GM23338 (cell line): ENCODE measurements around the gene SCAF8. TPM values are rescaled to one million over a fixed set of nuclear protein-coding genes. Genes with fewer than 3 reads are reported as not detected.

ENCODE experiments used
- ATAC-seq: fragments of 200-7000 bp; cut with Tn5 transposase; 3 replicates; pipeline ENCODE4 v1.9.1; 2020
- DNase-seq: peaks from one replicate; pipeline ENCODE4 v3.0.0-alpha.2; 2015; ENCODE audit warnings: low spot score
- H2AFZ ChIP-seq: fragments of 200-600 bp; sonication (generic); 2 replicates; pipeline ENCODE4 v1.8.0; 2016; ENCODE audit warnings: antibody characterized with exemption, mild to moderate bottlenecking, moderate library complexity
- H3F3A ChIP-seq: fragments of 200-600 bp; sonication (generic); replicated peaks from 2 replicates; pipeline ENCODE4 v1.8.0; 2017; ENCODE audit warnings: antibody characterized with exemption, mixed run types, low read depth
- H3K27ac ChIP-seq: fragments of 200-600 bp; sonication (generic); 2 replicates; pipeline ENCODE4 v1.6.1; 2016; ENCODE audit warnings: low read depth
- H3K27me3 ChIP-seq: fragments of 200-600 bp; sonication (generic); 2 replicates; pipeline ENCODE4 v1.8.0; 2016; ENCODE audit warnings: mild to moderate bottlenecking, mixed run types, moderate library complexity; ENCODE audit not compliant: insufficient read depth
- H3K36me3 ChIP-seq: fragments of 200-600 bp; sonication (generic); 2 replicates; pipeline ENCODE4 v1.8.0; 2016; ENCODE audit warnings: mild to moderate bottlenecking; ENCODE audit not compliant: insufficient read depth
- H3K4me1 ChIP-seq: fragments of 200-600 bp; sonication (generic); 2 replicates; pipeline ENCODE4 v1.8.0; 2016; ENCODE audit warnings: mild to moderate bottlenecking, moderate library complexity; ENCODE audit not compliant: insufficient read depth
- H3K4me2 ChIP-seq: fragments of 200-600 bp; sonication (generic); 2 replicates; pipeline ENCODE4 v1.7.1; 2017; ENCODE audit warnings: mixed run types
- H3K4me3 ChIP-seq: fragments of 200-600 bp; sonication (generic); 2 replicates; pipeline ENCODE4 v1.6.1; 2016; ENCODE audit warnings: mixed run types
- H3K79me2 ChIP-seq: fragments of 200-600 bp; sonication (generic); replicated peaks from 2 replicates; pipeline ENCODE4 v1.8.0; 2017; ENCODE audit warnings: mild to moderate bottlenecking; ENCODE audit not compliant: insufficient read depth
- H3K9me2 ChIP-seq: fragments of 200-600 bp; sonication (generic); 2 replicates; pipeline ENCODE4 v1.8.0; 2017; ENCODE audit not compliant: insufficient read depth
- H4K20me1 ChIP-seq: fragments of 200-600 bp; sonication (generic); replicated peaks from 2 replicates; pipeline ENCODE4 v1.8.0; 2017; ENCODE audit warnings: mild to moderate bottlenecking; ENCODE audit not compliant: insufficient read depth
- H3K27ac Mint-ChIP-seq: 2 replicates; pipeline ENCODE4 v1.8.0; 2020; ENCODE audit warnings: inconsistent platforms, mild to moderate bottlenecking, moderate library complexity, mixed read lengths
- H3K27me3 Mint-ChIP-seq: 3 replicates; pipeline ENCODE4 v1.8.0; 2022; ENCODE audit warnings: low read depth, mild to moderate bottlenecking, moderate library complexity, mixed read lengths, inconsistent platforms; ENCODE audit not compliant: insufficient read depth, poor library complexity
- H3K36me3 Mint-ChIP-seq: 3 replicates; pipeline ENCODE4 v1.8.0; 2021; ENCODE audit warnings: low read depth, mild to moderate bottlenecking, inconsistent platforms, moderate library complexity, mixed read lengths
- H3K4me1 Mint-ChIP-seq: 3 replicates; pipeline ENCODE4 v1.8.0; 2020; ENCODE audit warnings: mild to moderate bottlenecking, inconsistent platforms, mixed read lengths
- H3K4me3 Mint-ChIP-seq: 3 replicates; pipeline ENCODE4 v1.8.0; 2021; ENCODE audit warnings: moderate library complexity, mild to moderate bottlenecking, inconsistent platforms, mixed read lengths
- H3K9me3 Mint-ChIP-seq: 3 replicates; pipeline ENCODE4 v1.8.0; 2020; ENCODE audit warnings: moderate library complexity, mild to moderate bottlenecking, inconsistent platforms, mixed read lengths
- CREB1 ChIP-seq: fragments of 250-450 bp; sonication (Bioruptor Pico); IDR thresholded peaks from 2 replicates; pipeline ENCODE4 v1.5.0; 2020; ENCODE audit warnings: low read depth, mild to moderate bottlenecking, moderate library complexity
- CTCF ChIP-seq, 2 experiments: fragments of 200-600 bp in 1 of 2; sonication (generic) in 1 of 2; conservative IDR thresholded peaks; 2 replicates each; pipeline versions ENCODE4 v1.5.1 to v1.6.1; 2016 to 2017; ENCODE audit warnings: antibody characterized with exemption in 2 of 2, low read depth in 2 of 2, mild to moderate bottlenecking in 2 of 2, moderate library complexity in 1 of 2
- EZH2 ChIP-seq: fragments of 200-600 bp; sonication (generic); IDR thresholded peaks from one replicate; pipeline ENCODE4 v1.8.0; 2017; ENCODE audit warnings: antibody characterized with exemption, mild to moderate bottlenecking, low read depth; ENCODE audit not compliant: unreplicated experiment
- EZH2phosphoT487 ChIP-seq: fragments of 200-600 bp; sonication (generic); IDR thresholded peaks from one replicate; pipeline ENCODE4 v1.8.1; 2018; ENCODE audit warnings: antibody characterized with exemption; ENCODE audit not compliant: unreplicated experiment
- JUNB ChIP-seq: IDR thresholded peaks from one replicate; pipeline ENCODE4 v1.6.1; 2016; ENCODE audit warnings: antibody characterized with exemption; ENCODE audit not compliant: unreplicated experiment
- NANOG ChIP-seq: IDR thresholded peaks from 2 replicates; pipeline ENCODE4 v1.6.1; 2016; ENCODE audit warnings: antibody characterized with exemption, borderline replicate concordance
- POLR2AphosphoS5 ChIP-seq: IDR thresholded peaks from 2 replicates; pipeline ENCODE4 v1.6.1; 2016; ENCODE audit warnings: antibody characterized with exemption, low read depth
- REST ChIP-seq: IDR thresholded peaks from one replicate; pipeline ENCODE4 v1.6.1; 2018; ENCODE audit warnings: antibody characterized with exemption; ENCODE audit not compliant: unreplicated experiment
- STAT1 ChIP-seq: IDR thresholded peaks from one replicate; pipeline ENCODE4 v1.6.1; 2016; ENCODE audit warnings: antibody characterized with exemption; ENCODE audit not compliant: unreplicated experiment
- ZNF331 ChIP-seq: fragments of 250-450 bp; sonication (Bioruptor Pico); IDR thresholded peaks from 2 replicates; pipeline ENCODE4 v1.5.0; 2020; ENCODE audit warnings: low read depth, mild to moderate bottlenecking, moderate library complexity
- polyA plus RNA-seq: library from polyadenylated mRNA; unstranded; fragments of >200 nt; fragmentation: Nextera tagmentation; extraction: Ambion mirVana; gene quantifications from 2 replicates; pipeline ENCODE4 v1.2.1, GENCODE V29; 2016
- total RNA-seq: library from RNA; depleted of rRNA; stranded (reverse); fragments of >200 nt; shearing (Covaris generic); gene quantifications from 2 replicates; pipeline ENCODE4 v1.2.3, GENCODE V29; 2014
- TF ChIP-seq, protein P1 (sequence below): IDR thresholded peaks from 2 replicates; pipeline ENCODE4 v1.6.1; 2016; ENCODE audit warnings: antibody characterized with exemption
- TF ChIP-seq, protein P2 (sequence below): fragments of 250-450 bp; sonication (Bioruptor Pico); IDR thresholded peaks from 2 replicates; pipeline ENCODE4 v1.5.0; 2020; ENCODE audit warnings: mild to moderate bottlenecking, moderate library complexity

SCAF8 gene
- total and polyA plus RNA-seq, 2 experiments from 2014 or later = 13.8 to 37.9 TPM

DNA sequence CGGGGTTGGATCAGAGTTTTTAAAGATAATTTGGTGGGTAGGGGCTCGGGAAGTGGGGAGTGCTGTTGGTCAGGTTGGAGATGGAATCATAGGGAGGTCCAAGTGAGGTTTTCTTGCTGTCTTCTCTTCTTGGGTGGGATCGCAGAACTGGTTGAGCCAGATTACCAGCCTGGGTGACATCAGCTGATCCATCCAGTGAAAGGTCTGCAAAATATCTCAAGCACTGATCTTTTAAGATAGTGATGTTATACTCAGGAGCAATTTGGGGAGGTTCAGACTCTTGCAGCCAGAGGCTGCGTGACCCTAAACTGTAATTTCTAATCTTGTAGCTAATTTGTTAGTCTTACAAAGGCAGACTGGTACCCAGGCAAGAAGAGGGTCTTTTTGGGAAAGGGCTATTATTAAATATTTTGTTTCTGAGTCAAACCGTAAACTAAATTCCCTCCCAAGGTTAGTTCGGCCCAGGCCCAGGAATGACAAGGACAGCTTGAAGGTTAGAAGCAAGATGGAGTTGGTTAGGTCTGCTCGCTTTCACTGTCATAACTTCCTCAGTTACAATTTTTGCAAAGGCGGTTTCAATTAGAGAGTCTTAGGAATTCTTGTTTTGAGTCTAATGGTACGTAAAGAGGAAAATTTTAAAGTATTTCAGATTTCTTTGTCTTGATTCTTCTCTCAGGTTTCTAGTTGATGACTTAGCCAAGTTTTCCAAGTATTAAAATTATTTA lies 53.1 kb downstream of the SCAF8 start:
- no peak overlapping the region for H3K4me2 ChIP-seq
- peaks cover 25% of the 10 kb centered on the region; the same call in 2 of the 3 replicates for H3K36me3 Mint-ChIP-seq
- no peaks in the 10 kb centered on the region for H3F3A ChIP-seq
- TF ChIP-seq EZH2 = no peak
- TF ChIP-seq EZH2phosphoT487 = no peak
- TF ChIP-seq REST = no peak
- TF ChIP-seq POLR2AphosphoS5 = no peak
- TF ChIP-seq, protein P1, sequence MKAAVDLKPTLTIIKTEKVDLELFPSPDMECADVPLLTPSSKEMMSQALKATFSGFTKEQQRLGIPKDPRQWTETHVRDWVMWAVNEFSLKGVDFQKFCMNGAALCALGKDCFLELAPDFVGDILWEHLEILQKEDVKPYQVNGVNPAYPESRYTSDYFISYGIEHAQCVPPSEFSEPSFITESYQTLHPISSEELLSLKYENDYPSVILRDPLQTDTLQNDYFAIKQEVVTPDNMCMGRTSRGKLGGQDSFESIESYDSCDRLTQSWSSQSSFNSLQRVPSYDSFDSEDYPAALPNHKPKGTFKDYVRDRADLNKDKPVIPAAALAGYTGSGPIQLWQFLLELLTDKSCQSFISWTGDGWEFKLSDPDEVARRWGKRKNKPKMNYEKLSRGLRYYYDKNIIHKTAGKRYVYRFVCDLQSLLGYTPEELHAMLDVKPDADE = no peak
- no peak for TF ChIP-seq STAT1
- TF ChIP-seq ZNF331 (CRISPR knock-in tag) = no peak
- no peak for TF ChIP-seq CREB1 (CRISPR knock-in tag)
- no peak for TF ChIP-seq NANOG
- no peak for TF ChIP-seq JUNB
- TF ChIP-seq CTCF (conservative IDR thresholded peaks at IDR 0.05; ENCODE audit: low read depth in 2 of 2) = no peak
- TF ChIP-seq, protein P2, sequence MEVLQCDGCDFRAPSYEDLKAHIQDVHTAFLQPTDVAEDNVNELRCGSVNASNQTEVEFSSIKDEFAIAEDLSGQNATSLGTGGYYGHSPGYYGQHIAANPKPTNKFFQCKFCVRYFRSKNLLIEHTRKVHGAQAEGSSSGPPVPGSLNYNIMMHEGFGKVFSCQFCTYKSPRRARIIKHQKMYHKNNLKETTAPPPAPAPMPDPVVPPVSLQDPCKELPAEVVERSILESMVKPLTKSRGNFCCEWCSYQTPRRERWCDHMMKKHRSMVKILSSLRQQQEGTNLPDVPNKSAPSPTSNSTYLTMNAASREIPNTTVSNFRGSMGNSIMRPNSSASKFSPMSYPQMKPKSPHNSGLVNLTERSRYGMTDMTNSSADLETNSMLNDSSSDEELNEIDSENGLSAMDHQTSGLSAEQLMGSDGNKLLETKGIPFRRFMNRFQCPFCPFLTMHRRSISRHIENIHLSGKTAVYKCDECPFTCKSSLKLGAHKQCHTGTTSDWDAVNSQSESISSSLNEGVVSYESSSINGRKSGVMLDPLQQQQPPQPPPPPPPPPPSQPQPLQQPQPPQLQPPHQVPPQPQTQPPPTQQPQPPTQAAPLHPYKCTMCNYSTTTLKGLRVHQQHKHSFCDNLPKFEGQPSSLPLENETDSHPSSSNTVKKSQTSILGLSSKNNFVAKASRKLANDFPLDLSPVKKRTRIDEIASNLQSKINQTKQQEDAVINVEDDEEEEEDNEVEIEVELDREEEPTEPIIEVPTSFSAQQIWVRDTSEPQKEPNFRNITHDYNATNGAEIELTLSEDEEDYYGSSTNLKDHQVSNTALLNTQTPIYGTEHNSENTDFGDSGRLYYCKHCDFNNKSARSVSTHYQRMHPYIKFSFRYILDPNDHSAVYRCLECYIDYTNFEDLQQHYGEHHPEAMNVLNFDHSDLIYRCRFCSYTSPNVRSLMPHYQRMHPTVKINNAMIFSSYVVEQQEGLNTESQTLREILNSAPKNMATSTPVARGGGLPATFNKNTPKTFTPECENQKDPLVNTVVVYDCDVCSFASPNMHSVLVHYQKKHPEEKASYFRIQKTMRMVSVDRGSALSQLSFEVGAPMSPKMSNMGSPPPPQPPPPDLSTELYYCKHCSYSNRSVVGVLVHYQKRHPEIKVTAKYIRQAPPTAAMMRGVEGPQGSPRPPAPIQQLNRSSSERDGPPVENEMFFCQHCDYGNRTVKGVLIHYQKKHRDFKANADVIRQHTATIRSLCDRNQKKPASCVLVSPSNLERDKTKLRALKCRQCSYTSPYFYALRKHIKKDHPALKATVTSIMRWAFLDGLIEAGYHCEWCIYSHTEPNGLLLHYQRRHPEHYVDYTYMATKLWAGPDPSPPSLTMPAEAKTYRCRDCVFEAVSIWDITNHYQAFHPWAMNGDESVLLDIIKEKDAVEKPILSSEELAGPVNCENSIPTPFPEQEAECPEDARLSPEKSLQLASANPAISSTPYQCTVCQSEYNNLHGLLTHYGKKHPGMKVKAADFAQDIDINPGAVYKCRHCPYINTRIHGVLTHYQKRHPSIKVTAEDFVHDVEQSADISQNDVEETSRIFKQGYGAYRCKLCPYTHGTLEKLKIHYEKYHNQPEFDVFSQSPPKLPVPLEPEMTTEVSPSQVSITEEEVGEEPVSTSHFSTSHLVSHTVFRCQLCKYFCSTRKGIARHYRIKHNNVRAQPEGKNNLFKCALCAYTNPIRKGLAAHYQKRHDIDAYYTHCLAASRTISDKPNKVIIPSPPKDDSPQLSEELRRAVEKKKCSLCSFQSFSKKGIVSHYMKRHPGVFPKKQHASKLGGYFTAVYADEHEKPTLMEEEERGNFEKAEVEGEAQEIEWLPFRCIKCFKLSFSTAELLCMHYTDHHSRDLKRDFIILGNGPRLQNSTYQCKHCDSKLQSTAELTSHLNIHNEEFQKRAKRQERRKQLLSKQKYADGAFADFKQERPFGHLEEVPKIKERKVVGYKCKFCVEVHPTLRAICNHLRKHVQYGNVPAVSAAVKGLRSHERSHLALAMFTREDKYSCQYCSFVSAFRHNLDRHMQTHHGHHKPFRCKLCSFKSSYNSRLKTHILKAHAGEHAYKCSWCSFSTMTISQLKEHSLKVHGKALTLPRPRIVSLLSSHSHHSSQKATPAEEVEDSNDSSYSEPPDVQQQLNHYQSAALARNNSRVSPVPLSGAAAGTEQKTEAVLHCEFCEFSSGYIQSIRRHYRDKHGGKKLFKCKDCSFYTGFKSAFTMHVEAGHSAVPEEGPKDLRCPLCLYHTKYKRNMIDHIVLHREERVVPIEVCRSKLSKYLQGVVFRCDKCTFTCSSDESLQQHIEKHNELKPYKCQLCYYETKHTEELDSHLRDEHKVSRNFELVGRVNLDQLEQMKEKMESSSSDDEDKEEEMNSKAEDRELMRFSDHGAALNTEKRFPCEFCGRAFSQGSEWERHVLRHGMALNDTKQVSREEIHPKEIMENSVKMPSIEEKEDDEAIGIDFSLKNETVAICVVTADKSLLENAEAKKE = no peak
- H3K4me1 Mint-ChIP-seq = peaks cover 31% of the 10 kb centered on the region
- peaks cover 16% of the 10 kb centered on the region for H3K4me1 ChIP-seq
- no peaks in the 10 kb centered on the region for H3K27me3 Mint-ChIP-seq
- ATAC-seq (no peak; the same call in 2 of the 3 replicates), DNase-seq (no peak)
- H2AFZ ChIP-seq = no peak overlapping the region
- H3K36me3 ChIP-seq = no peaks in the 10 kb centered on the region; the same call in 1 of the 2 replicates
- H3K9me2 ChIP-seq = no peaks in the 10 kb centered on the region
- 0 out of 2 replicates have a peak overlapping the region, but pooled peaks have one; percentile 14 for H3K27ac ChIP-seq
- H3K4me3 ChIP-seq = no peak overlapping the region
- peaks cover 5% of the 10 kb centered on the region; the same call in 1 of the 2 replicates for H4K20me1 ChIP-seq
- H3K9me3 Mint-ChIP-seq = no peaks in the 10 kb centered on the region
- no peaks in the 10 kb centered on the region for H3K27me3 ChIP-seq
- peak overlapping the region; percentile 89 for H3K27ac Mint-ChIP-seq
- H3K79me2 ChIP-seq = peaks cover 89% of the 10 kb centered on the region
- peak overlapping the region; percentile 5; the same call in 1 of the 3 replicates for H3K4me3 Mint-ChIP-seq
